Spleen (tissue), 7 donors: ENCODE data around the gene NOM1.

Experiments
- POLR2A ChIP-seq, 3 donors: fragments of 450-650 bp; IDR thresholded peaks; one replicate each; pipeline ENCODE4 v1.5.1; 2017; ENCODE audit warnings: antibody characterized with exemption in 3 of 3, mild to moderate bottlenecking in 1 of 3
- POLR2AphosphoS5 ChIP-seq, 3 donors: sonication (generic); formaldehyde crosslinking; IDR thresholded peaks; one replicate each; pipeline ENCODE4 v1.5.1; 2017; ENCODE audit warnings: antibody characterized with exemption in 3 of 3
- TF ChIP-seq, protein P1 (sequence below), 11 experiments: fragments of 200-600 bp in 7 of 11; fragments of 450-650 bp in 4 of 11; sonication (generic) in 4 of 11; IDR thresholded peaks in 8 of 11; conservative IDR thresholded peaks in 3 of 11; 1 replicate in 7 of 11; 2 replicates in 4 of 11; pipeline versions ENCODE4 v1.4.0 to v1.8.0; 2016 to 2021; ENCODE audit warnings: antibody characterized with exemption in 11 of 11, inconsistent platforms in 4 of 11, mild to moderate bottlenecking in 1 of 11
- donor health status: DM: no; HTN: no; CAD: no; lungs with moderate emphysema.
- donor health status: DM: no; HTN: no; CAD: no.
- donor health status: DM: no; HTN: no; CAD: no.

DNA sequence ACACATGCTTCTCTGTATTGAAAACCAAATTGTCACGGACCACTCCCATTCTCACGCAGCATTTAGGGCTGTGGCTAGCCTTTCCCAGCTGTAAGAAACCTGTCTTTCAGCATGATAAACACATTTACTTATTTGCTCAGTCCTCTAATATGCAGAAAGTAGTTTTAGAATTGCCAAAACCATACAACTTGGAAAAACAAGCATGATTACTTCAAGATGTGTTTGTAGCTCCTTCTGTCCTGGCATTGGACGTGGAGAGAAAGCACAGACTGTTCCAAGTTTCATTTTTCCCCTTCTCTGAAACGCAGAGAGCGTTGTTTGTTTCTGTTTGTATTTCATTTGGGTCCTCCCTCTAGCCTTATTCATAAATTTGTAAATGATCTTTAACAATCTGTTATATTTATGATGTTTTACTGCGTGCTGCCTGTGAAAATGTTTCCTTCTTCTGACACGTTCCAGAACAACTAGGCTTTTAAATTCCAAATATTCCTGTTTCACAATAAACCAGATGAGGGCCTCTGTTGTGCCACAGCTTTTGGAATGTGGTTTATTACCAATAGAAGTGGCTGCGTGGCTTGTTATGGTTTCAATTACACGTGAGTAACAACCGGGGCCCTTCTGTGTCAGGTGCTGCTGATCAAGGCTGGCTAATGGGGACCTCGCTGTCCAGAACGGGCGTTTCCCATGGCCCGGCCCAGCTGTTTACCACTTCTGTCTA is 34.8 kb downstream of the NOM1 start:
- TF ChIP-seq, protein P1, sequence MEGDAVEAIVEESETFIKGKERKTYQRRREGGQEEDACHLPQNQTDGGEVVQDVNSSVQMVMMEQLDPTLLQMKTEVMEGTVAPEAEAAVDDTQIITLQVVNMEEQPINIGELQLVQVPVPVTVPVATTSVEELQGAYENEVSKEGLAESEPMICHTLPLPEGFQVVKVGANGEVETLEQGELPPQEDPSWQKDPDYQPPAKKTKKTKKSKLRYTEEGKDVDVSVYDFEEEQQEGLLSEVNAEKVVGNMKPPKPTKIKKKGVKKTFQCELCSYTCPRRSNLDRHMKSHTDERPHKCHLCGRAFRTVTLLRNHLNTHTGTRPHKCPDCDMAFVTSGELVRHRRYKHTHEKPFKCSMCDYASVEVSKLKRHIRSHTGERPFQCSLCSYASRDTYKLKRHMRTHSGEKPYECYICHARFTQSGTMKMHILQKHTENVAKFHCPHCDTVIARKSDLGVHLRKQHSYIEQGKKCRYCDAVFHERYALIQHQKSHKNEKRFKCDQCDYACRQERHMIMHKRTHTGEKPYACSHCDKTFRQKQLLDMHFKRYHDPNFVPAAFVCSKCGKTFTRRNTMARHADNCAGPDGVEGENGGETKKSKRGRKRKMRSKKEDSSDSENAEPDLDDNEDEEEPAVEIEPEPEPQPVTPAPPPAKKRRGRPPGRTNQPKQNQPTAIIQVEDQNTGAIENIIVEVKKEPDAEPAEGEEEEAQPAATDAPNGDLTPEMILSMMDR (IDR thresholded peaks at IDR 0.05 in 8 of 11, conservative IDR thresholded peaks at IDR 0.05 in 3 of 11), result no peak
- no peak for TF ChIP-seq POLR2AphosphoS5 (IDR thresholded peaks at IDR 0.05)
- TF ChIP-seq POLR2A (IDR thresholded peaks at IDR 0.05), result no peak
